Measurements from ENCODE around the gene LNX1. TPM values are rescaled to one million over a fixed set of nuclear protein-coding genes. Genes with fewer than 3 reads are reported as not detected.

The LNX1 gene
- total and polyA plus RNA-seq, 2 of the 8 experiments (the other 6 are each of a cell fraction or from before 2014, with no cell fraction given) = 2.7 to 3.8 TPM

DNA sequence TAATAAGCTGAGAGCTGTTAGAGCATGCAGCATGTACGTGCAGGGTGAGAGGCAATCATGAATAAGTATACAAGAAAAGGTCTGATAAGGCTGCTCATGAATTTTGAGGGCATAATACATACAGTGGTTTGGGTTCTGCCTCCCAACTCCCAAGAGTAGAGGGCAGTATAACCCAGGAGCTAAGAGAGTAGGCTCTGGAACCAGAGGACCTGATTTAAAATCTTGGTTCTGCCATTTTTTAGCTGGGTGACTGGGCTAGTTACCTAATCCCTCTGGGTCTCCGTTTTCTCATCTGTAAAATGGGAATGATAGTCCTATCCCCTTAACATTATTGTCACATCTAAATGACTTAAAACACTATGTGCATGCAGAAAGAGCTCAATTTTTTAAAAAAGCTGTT, 85.3 kb downstream of the LNX1 start:
- no peak overlapping the region for H2BK120ac ChIP-seq (replicated peaks; ENCODE audit: low read depth, low read length)
- no peak overlapping the region for H4K8ac ChIP-seq (ENCODE audit: extremely low read depth, insufficient read depth, low read length)
- H2AK5ac ChIP-seq (ENCODE audit: low read depth, low read length) = no peak overlapping the region
- no peak overlapping the region for H2BK20ac ChIP-seq (ENCODE audit: low read length)
- H3K9ac ChIP-seq (replicated peaks in 1 of 4; ENCODE audit: extremely low read depth in 1 of 4, low read depth in 3 of 4, low read length in 3 of 4) = no peak overlapping the region
- no peaks in the 10 kb centered on the region for H4K20me1 ChIP-seq (replicated peaks in 1 of 2; ENCODE audit: control insufficient read depth in 1 of 2, insufficient read depth in 2 of 2, low read length in 2 of 2)
- TF ChIP-seq HDAC6 (IDR thresholded peaks at IDR 0.05; ENCODE audit: low read depth, low read length) (no peak), PHF8 (conservative IDR thresholded peaks at IDR 0.05; ENCODE audit: low read depth, low read length) (no peak), EGR1 (IDR thresholded peaks at IDR 0.05; ENCODE audit: borderline replicate concordance, low read depth, low read length) (no peak), RAD21 (IDR thresholded peaks at IDR 0.05 in 1 of 2, conservative IDR thresholded peaks at IDR 0.05 in 1 of 2; ENCODE audit: low read depth in 2 of 2, low read length in 2 of 2) (peak; percentile 56 to 73), KDM1A (IDR thresholded peaks at IDR 0.05; ENCODE audit: borderline replicate concordance, low read length) (no peak)
- TF ChIP-seq, protein P1, sequence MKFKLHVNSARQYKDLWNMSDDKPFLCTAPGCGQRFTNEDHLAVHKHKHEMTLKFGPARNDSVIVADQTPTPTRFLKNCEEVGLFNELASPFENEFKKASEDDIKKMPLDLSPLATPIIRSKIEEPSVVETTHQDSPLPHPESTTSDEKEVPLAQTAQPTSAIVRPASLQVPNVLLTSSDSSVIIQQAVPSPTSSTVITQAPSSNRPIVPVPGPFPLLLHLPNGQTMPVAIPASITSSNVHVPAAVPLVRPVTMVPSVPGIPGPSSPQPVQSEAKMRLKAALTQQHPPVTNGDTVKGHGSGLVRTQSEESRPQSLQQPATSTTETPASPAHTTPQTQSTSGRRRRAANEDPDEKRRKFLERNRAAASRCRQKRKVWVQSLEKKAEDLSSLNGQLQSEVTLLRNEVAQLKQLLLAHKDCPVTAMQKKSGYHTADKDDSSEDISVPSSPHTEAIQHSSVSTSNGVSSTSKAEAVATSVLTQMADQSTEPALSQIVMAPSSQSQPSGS (IDR thresholded peaks at IDR 0.05; ENCODE audit: low read length) = no peak
- TF ChIP-seq, protein P2, sequence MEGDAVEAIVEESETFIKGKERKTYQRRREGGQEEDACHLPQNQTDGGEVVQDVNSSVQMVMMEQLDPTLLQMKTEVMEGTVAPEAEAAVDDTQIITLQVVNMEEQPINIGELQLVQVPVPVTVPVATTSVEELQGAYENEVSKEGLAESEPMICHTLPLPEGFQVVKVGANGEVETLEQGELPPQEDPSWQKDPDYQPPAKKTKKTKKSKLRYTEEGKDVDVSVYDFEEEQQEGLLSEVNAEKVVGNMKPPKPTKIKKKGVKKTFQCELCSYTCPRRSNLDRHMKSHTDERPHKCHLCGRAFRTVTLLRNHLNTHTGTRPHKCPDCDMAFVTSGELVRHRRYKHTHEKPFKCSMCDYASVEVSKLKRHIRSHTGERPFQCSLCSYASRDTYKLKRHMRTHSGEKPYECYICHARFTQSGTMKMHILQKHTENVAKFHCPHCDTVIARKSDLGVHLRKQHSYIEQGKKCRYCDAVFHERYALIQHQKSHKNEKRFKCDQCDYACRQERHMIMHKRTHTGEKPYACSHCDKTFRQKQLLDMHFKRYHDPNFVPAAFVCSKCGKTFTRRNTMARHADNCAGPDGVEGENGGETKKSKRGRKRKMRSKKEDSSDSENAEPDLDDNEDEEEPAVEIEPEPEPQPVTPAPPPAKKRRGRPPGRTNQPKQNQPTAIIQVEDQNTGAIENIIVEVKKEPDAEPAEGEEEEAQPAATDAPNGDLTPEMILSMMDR (IDR thresholded peaks at IDR 0.05; ENCODE audit: control extremely low read depth in 1 of 3, insufficient read depth in 1 of 3, low read depth in 1 of 3, low read length in 3 of 3) = peak in 2 of 3 experiments; percentile 34 to 35; a peak in 2 of 4 replicates
- H3K56ac ChIP-seq (replicated peaks; ENCODE audit: insufficient read length, low read depth, low read length) = no peak overlapping the region
- H3K9me3 ChIP-seq (ENCODE audit: insufficient read depth in 2 of 2, low read depth in 1 of 2, low read length in 1 of 2) = no peaks in the 10 kb centered on the region
- no peak overlapping the region for H2BK15ac ChIP-seq (ENCODE audit: low read length)
- no peak overlapping the region for H2BK12ac ChIP-seq (ENCODE audit: low read depth, low read length)
- no peak overlapping the region for H4K5ac ChIP-seq (ENCODE audit: insufficient read length, low read depth, low read length)
- CTCF ChIA-PET (ENCODE audit: partially characterized antibody) = interaction anchor here (0.6 to 7.5 kb wide), 13 partner anchors 10 to 728 kb away, joined by 3 to 54 read pairs (median 3); no protein-coding TSS in a partner anchor
- H3K27me3 ChIP-seq (replicated peaks in 1 of 4; ENCODE audit: control insufficient read depth in 3 of 4, extremely low read depth in 1 of 4, insufficient read depth in 3 of 4, low read length in 3 of 4) = no peaks in the 10 kb centered on the region
- no peaks in the 10 kb centered on the region for H3K23me2 ChIP-seq (ENCODE audit: low read depth, low read length)
- no peak overlapping the region for H4K91ac ChIP-seq (replicated peaks; ENCODE audit: insufficient read length, low read length)
- H3K4me1 ChIP-seq (replicated peaks in 1 of 4; ENCODE audit: control insufficient read depth in 3 of 4, insufficient read depth in 4 of 4, low read length in 3 of 4) = no peaks in the 10 kb centered on the region
- no peaks in the 10 kb centered on the region for H3K36me3 ChIP-seq (ENCODE audit: control insufficient read depth in 2 of 4, insufficient read depth in 4 of 4, low read length in 3 of 4)
- no peak overlapping the region for H3K4me3 ChIP-seq (ENCODE audit: extremely low read depth in 1 of 4, insufficient read depth in 2 of 4, low read depth in 3 of 4, low read length in 4 of 4)
- no peaks in the 10 kb centered on the region for H3K79me2 ChIP-seq (ENCODE audit: control insufficient read depth in 1 of 2, insufficient read depth in 2 of 2, low read length in 2 of 2)
- POLR2A ChIA-PET (ENCODE audit: partially characterized antibody) = no interaction called here
- no peak overlapping the region for H3K4me2 ChIP-seq (ENCODE audit: insufficient read depth in 1 of 2, low read depth in 2 of 2, low read length in 2 of 2)
- no peak overlapping the region for H3K4ac ChIP-seq (replicated peaks; ENCODE audit: insufficient read length, low read depth, low read length)
- DNase-seq (ENCODE audit: low read depth in 1 of 2, low spot score in 2 of 2) = no peak
- 82% methylated on average over 2 of the region's 2 CpGs; no CpG with 5 or more reads in 1 of the 2 experiments for WGBS, 2 experiments (ENCODE audit: extremely low coverage in 1 of 2, insufficient coverage in 1 of 2, insufficient read length in 1 of 2, insufficient replicate concordance in 2 of 2, low coverage in 1 of 2, low lambda C conversion rate in 2 of 2, missing lambda C conversion rate in 1 of 2)
- no peak overlapping the region for H3K14ac ChIP-seq (ENCODE audit: insufficient read length)
- no peaks in the 10 kb centered on the region for H3K79me1 ChIP-seq (ENCODE audit: low read depth, low read length)
- H2AFZ ChIP-seq (ENCODE audit: low read length) = no peak overlapping the region
- H3K18ac ChIP-seq (ENCODE audit: extremely low read depth, low read length) = no peak overlapping the region
- no peak for FAIRE-seq
- H2BK5ac ChIP-seq (ENCODE audit: low read depth, low read length) = no peak overlapping the region
- no peak overlapping the region for H3K27ac ChIP-seq (ENCODE audit: low read depth, low read length)
- no peak overlapping the region for H3K23ac ChIP-seq (ENCODE audit: insufficient read length)

Data from H1 (cell line).